Thoracic aorta (tissue), 2 donors: ENCODE results near the gene CORO1C. TPM values are rescaled to one million over a fixed set of nuclear protein-coding genes. Genes with fewer than 3 reads are reported as not detected.

ENCODE experiments used
- ATAC-seq: fragments of 150-250 bp; one replicate; pipeline ENCODE4 v1.8.0; 2017; ENCODE audit warnings: low read depth; ENCODE audit not compliant: insufficient number of reproducible peaks, low FRiP score
- DNase-seq: peaks from one replicate; pipeline ENCODE4 v3.0.0-alpha.2; 2020; ENCODE audit warnings: low spot score
- H3K27ac ChIP-seq, 2 donors: fragments of 200-600 bp; sonication (generic); 1 replicate in 1 of 2; 2 replicates in 1 of 2; pipeline ENCODE4 v1.5.1; 2016; ENCODE audit warnings: mild to moderate bottlenecking in 2 of 2, moderate library complexity in 2 of 2
- H3K27me3 ChIP-seq: fragments of 200-600 bp; sonication (generic); replicated peaks from 2 replicates; pipeline ENCODE4 v1.6.0; 2016; ENCODE audit warnings: mild to moderate bottlenecking; ENCODE audit not compliant: insufficient read depth
- H3K36me3 ChIP-seq: fragments of 200-600 bp; sonication (generic); one replicate; pipeline ENCODE4 v1.5.1; 2016
- H3K4me1 ChIP-seq, 2 donors: fragments of 200-600 bp; sonication (generic); 1 replicate in 1 of 2; 2 replicates in 1 of 2; pipeline versions ENCODE4 v1.5.1 to v1.6.0; 2016; ENCODE audit warnings: low read depth in 2 of 2, mild to moderate bottlenecking in 1 of 2; ENCODE audit not compliant: control insufficient read depth in 1 of 2
- H3K4me3 ChIP-seq: fragments of 200-600 bp; sonication (generic); 2 replicates; pipeline ENCODE4 v1.5.1; 2016; ENCODE audit warnings: mild to moderate bottlenecking
- H3K9me3 ChIP-seq: fragments of 200-600 bp; sonication (generic); 2 replicates; pipeline ENCODE4 v1.5.1; 2016
- total RNA-seq, 2 donors: library from RNA; depleted of rRNA; stranded (reverse); fragments of >200 nt; gene quantifications; one replicate each; pipeline versions ENCODE4 v1.1.0 to v1.2.3, GENCODE V29; 2016
- TF ChIP-seq, protein P1 (sequence below): fragments of 200-600 bp; sonication (generic); IDR thresholded peaks from one replicate; pipeline ENCODE4 v1.5.1; 2019; ENCODE audit warnings: antibody characterized with exemption

CORO1C gene
- total RNA-seq, 2 donors from 2014 or later, result 157 to 208 TPM

- TF ChIP-seq, protein P1, sequence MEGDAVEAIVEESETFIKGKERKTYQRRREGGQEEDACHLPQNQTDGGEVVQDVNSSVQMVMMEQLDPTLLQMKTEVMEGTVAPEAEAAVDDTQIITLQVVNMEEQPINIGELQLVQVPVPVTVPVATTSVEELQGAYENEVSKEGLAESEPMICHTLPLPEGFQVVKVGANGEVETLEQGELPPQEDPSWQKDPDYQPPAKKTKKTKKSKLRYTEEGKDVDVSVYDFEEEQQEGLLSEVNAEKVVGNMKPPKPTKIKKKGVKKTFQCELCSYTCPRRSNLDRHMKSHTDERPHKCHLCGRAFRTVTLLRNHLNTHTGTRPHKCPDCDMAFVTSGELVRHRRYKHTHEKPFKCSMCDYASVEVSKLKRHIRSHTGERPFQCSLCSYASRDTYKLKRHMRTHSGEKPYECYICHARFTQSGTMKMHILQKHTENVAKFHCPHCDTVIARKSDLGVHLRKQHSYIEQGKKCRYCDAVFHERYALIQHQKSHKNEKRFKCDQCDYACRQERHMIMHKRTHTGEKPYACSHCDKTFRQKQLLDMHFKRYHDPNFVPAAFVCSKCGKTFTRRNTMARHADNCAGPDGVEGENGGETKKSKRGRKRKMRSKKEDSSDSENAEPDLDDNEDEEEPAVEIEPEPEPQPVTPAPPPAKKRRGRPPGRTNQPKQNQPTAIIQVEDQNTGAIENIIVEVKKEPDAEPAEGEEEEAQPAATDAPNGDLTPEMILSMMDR, result no peak
- peaks cover 10% of the 10 kb centered on the region for H3K36me3 ChIP-seq
- DNase-seq (no peak), ATAC-seq (no peak)
- no peaks in the 10 kb centered on the region for H3K9me3 ChIP-seq
- no peaks in the 10 kb centered on the region for H3K27me3 ChIP-seq
- peaks cover 36 to 53% of the 10 kb centered on the region in 2 donors for H3K4me1 ChIP-seq
- H3K27ac ChIP-seq, result no peak overlapping the region
- H3K4me3 ChIP-seq, result no peak overlapping the region
These were observed 88.9 kb downstream of the CORO1C start for GRCh38 chr12:108642269-108642870.

- peaks cover 29 to 48% of the 10 kb centered on the region in 2 donors for H3K4me1 ChIP-seq
- ATAC-seq, result no peak
- TF ChIP-seq, protein P1, result no peak
These were observed 89.7 kb downstream of the CORO1C start for GRCh38 chr12:108641446-108642268.

DNA sequence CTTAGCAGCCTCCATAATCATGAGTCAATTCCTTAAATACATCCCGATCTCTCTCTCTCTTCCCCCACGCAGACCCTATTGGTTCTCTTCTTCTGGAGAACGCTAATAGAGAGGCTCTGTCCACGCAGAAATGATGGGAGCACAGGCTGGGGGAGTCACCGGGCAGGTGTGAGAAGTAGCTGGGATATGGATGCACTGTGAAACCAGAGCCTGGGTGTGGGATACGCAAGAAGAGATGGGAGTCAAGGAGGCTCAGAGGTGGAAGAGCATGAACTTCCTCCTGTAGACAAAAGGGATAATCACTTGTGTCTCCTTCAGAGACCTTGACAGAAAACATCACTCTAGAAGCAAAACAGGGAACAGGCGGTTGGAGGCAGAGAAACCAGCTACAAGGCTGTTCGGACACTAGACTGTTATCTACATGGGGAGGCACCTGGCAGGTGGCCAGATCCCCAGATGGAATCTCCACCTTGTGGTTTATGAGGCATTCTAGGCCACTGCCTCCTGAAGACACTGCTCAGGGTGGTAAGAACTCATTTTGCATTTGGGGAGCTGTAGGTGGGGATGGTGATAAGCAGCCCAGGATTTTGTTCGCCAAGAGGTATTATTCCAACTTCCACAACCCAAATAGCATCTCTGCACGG, 90.4 kb downstream of the CORO1C start:
- Histone ChIP-seq H3K36me3 (peaks cover 3% of the 10 kb centered on the region), H3K27ac (no peak overlapping the region), H3K27me3 (no peaks in the 10 kb centered on the region), H3K4me1 (peaks cover 27 to 48% of the 10 kb centered on the region in 2 donors), H3K4me3 (no peak overlapping the region), H3K9me3 (no peaks in the 10 kb centered on the region)
- DNase-seq (no peak), ATAC-seq (no peak)
- TF ChIP-seq, protein P1, result no peak

More at GRCh38 chr12:108641446-108642268, 89.7 kb downstream of the CORO1C start:
- Histone ChIP-seq H3K36me3 (peaks cover 10% of the 10 kb centered on the region), H3K4me3 (no peak overlapping the region), H3K9me3 (no peaks in the 10 kb centered on the region), H3K27ac (peak overlapping the region in 1 of 2 donors; percentile 37), H3K27me3 (no peaks in the 10 kb centered on the region)
- no peak for DNase-seq

- H3K27ac ChIP-seq, result peak overlapping the region in 1 of 2 donors; percentile 19
- H3K27me3 ChIP-seq, result no peaks in the 10 kb centered on the region
- ATAC-seq, result no peak
These were observed 92.1 kb downstream of the CORO1C start for GRCh38 chr12:108638997-108639822.

More at GRCh38 chr12:108638997-108639822, 92.1 kb downstream of the CORO1C start:
- Histone ChIP-seq H3K9me3 (no peaks in the 10 kb centered on the region), H3K4me1 (peaks cover 20 to 37% of the 10 kb centered on the region in 2 donors), H3K36me3 (no peaks in the 10 kb centered on the region), H3K4me3 (no peak overlapping the region)
- no peak for DNase-seq
- TF ChIP-seq, protein P1, result no peak
